HT1080 (cell line): ENCODE data around the gene RNU5B-1. TPM values are rescaled to one million over a fixed set of nuclear protein-coding genes. Genes with fewer than 3 reads are reported as not detected.

ENCODE experiments used
- DNase-seq: peaks from one replicate; pipeline ENCODE4 v3.0.0-alpha.2; 2015; ENCODE audit warnings: low read depth
- total RNA-seq: library from RNA; depleted of rRNA; stranded (reverse); fragments of >200 nt; shearing (Covaris generic); gene quantifications from 2 replicates; pipeline ENCODE4 v1.2.3, GENCODE V29; 2014

RNU5B-1 gene
- total RNA-seq, 1 experiment from 2014 or later = not detected

DNA sequence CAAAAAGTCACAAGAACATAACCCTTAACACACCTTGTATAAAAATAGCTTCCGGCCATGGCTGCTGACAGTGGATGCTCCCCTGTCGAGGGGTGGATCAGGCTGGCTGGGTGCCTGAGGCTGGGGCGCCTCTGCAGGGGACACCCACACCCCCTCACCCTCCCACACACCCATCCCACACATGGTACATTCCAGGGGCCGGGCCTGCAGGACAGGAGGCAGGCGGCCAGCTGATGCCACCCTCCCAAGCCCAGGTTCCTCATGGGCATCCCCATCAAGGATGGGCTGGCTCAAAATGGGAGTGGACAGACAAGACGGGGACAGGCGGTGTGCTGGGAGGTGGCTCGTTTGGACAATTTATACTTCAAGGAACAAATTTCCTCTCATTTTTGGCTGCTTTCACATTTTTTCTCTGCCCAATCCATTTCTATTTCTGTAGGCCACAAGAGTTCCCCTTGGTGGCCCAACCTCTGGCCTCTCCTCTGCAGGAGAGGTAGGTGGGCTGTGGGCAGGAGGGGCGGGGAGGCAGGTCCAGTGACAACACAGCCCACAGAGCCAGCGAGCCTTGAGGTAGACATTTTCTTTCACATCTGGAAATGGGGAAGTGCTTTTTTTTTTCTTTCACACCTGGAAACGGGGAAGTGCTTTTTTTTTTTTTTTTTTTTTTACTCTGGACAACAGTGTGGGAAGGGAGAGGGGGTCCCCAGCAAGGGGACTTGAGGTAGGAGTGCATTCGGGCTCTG is 23.3 kb downstream of the RNU5B-1 start:
- no peak for DNase-seq

DNA sequence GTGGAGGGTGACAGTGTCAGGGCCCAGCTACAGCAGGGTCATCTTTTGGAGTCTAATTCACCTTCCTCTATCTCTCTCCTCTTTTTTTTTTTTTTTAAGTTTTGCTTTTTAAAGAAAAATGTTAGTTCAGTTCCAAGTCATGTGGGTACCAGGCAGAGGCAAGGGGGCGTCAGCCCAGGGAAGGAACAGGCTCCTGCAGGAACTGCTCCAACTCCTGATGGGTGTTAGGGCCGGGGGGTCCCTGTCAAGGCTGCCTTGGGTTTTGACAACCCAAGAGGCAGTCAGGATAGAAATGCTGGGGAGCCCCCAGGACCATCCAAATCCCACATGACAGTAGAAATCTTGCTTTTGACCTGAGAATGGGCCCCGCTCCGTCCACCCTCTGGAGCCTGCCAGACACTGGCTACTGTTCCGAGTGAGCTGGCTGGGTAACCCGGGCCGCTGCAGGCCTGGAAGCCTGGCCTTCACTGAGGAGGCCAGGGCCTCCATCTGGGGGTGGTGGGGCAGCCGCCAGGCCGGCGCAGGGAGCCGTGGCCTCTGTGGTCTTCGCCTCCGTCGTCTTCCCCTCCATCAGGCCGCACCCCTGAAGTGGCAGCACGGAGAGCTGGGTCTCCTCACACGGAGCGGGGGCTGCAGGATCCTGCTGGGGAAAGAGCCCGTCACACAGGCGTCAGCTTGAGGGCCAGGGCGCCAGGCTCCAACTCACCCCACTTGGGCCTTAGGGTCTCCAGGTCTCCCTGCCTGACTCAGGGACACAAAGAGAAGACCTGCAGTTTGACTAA is 24.2 kb downstream of the RNU5B-1 start:
- no peak for DNase-seq

DNA sequence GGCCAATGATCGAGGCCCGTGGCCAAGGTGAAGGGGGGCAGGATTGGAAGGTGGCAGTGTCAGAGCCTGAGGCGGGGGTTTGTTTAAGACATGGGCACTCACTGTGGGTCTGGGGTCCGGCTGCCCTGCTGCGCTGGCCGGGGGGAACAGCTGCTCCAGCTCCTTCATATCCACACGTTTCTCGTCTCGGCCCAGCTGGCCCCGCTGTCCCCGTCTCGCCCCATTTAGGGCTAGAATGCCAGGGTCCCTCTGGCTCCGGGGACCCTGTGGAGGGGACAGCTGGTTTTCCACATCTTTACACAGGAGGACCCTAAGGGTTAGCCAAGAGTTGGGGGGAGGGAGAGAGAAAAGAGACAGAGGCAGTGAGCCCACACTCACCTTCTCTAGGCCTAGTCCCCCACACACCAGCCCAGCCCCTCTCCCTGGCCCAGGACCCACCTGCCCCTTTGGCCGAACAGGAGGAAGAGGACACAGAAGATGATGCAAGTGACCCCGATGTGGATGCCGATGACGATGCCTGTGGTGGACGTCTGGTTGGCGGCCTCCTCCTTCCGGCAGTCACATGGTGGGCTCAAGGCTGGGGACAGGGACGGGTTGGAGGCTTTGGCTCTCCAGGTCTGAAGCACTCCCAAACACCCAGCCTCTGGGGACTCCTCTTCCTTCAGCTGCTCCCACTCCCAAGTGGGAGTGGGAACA is 25.0 kb downstream of the RNU5B-1 start:
- DNase-seq = no peak

DNA sequence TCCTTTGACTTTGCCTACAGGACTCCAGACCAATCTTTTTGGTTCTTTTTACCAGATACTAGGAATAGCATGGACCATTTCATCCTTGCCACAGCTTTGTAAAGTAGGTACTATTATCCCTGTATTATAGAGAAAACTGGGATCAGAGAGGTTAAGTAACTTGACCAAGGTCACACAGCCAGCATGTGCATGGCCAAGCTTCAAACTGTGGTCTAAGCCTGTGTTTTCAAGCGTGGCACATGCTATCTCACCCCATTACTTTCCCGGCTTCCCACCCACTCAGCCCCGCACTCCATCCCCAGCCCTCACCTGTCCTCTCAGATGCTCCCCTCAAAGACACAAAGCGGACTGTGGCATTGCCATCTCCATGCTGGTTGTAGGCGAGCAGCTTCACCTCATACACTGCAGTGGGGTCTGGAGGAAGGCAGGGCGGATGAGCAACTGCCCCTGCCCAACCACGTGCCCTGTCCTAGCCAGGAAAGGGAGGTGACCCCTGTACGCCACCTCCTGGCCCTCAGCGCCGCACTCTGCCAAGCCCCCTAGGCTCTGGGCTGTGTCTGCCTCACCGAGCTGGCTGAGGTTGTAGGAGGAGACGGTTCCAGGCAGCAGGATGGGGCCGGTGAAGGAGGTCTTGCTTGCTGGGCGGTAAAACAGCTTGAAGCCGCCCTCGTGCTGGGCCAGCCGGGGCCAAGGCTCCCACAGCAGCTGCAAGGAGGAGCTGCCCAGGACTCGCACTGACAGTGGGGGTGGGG is 25.7 kb downstream of the RNU5B-1 start:
- DNase-seq = no peak

DNA sequence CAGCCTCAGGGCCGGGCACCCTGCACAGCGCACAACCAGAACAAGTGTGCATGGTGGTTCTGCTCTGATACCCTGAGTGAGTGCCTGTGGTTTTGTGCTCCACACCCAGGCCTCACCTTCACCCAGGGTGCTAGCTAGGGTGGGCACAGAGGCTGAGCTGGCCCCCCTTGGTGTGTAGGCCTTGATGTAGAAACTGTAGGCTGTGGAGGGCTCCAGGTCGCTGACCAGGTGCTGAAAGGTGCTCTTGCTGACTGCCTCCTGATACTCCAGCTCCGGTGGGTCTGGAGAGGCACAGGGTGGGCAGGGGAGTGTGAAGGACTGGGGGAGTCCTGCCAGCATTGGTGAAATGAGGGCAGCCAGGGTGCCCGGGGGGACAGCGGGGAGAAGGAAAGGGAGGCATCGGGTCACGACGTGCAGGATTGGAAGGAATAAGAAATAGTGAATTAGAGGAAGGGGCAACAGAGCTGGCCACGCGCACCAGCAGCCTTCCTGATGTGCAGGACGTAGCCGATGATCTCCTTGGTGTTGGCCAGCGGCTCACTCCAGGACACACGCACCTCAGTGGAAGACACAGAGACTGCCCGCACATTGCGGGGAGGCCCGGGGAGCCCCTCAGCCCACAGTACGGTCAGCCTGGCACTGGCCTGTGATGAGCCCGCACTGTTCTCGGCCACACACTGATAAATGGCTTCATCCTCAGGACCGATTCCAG is 26.6 kb downstream of the RNU5B-1 start:
- no peak for DNase-seq

DNA sequence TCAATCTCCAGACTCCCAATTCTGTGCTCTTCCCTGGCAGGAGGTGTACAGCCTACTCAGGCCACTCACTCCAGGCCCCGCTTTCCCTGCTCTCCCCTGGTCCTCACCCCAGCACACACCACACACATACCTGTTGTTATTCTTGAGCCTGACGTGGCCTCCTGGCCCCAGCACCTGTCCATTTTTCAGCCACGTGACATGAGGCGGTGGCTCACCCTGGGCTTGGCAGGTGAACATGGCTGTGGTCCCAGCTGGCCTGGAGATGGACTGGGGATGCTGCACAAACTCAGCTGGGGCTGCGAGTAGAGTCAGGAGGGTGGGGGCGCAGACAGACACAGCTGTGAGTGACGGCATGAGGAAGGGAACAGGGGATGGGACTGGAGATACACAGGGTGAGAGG is 27.3 kb downstream of the RNU5B-1 start:
- no peak for DNase-seq

DNA sequence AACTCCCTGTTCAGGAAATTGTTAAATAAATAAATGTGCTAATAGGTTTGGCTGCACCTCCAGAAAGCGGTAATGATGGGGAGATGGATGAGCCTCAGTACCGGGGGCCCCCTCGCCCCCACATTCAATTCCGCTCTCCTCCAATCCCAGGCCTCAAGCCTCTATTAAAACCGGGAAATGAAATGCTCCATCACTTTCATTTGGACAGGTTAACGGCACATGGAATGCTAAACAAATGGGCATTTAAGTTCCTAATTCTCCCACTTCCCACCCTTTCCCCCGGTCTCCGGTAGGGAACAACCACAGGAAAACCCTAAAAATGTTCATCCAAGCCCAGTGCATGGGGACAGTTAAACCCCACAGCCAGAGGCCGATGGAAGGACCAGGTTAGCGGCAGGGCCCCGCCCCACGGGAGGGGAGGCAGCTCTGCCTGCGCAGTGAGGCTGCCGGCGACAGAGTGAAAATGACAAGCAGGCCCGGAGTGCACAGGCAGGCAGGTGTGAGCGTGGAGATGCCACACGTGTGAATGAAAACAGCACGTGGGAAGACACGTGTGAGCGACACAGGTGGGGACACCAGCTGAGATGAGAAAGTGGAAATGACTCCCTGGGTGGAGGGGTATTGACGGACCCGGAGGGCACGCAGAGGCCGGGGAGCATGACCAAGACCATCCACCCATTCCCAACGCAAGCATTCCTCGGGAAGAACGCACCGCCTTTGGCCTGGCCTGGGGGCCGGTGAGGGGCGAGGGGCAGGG is 28.1 kb downstream of the RNU5B-1 start:
- no peak for DNase-seq

DNA sequence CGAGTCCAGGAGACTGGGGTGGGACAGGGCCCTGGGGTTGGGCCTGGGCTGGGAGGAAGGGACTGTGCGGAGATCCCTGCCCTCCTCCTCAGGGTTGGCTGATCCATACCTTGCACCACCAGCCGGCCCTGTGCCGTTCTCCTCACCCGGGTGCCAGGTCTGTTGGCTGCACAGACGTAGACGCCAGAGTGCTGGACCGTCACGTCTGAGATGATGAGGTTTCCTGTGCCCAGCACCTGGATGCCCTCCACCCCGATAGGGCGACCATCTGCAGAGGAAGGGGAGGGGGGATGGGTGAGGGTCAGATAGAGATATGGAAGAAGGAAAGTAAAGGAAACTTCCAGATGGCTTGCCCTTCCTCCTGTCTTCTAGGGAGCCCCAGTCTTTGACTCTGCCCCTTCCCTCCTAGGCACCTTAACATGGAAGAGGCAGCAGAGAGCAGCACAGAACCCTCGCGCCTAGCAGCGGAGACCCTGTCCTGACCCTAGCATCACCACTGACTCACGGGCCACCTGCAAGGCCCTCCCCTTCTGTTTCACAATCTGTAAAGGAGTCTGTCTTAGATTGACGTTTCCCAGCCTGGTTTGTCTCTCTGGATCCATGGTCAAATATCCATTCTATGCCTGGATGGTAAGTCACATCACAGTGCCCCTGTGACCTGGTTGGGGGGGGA is 28.8 kb downstream of the RNU5B-1 start:
- no peak for DNase-seq

DNA sequence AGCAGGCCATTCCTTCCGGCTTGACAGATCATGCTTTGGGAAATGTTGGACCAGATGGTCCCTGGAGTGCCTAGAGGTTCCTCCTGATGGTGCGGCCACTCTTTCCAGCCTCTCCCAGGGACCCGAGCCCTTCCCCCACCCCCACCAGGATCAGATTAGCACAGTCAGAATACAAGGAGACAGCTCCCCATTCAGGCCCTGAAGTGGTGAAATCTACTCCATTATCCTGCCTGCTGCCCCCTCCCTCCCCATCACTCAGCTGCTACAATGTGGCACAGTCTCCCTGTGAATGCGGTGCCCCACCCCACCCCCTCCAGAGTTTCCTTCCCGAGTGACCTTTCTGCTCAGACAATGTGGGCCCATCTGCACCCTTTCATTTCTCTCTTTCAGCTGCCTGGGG is 29.4 kb downstream of the RNU5B-1 start:
- DNase-seq = no peak

DNA sequence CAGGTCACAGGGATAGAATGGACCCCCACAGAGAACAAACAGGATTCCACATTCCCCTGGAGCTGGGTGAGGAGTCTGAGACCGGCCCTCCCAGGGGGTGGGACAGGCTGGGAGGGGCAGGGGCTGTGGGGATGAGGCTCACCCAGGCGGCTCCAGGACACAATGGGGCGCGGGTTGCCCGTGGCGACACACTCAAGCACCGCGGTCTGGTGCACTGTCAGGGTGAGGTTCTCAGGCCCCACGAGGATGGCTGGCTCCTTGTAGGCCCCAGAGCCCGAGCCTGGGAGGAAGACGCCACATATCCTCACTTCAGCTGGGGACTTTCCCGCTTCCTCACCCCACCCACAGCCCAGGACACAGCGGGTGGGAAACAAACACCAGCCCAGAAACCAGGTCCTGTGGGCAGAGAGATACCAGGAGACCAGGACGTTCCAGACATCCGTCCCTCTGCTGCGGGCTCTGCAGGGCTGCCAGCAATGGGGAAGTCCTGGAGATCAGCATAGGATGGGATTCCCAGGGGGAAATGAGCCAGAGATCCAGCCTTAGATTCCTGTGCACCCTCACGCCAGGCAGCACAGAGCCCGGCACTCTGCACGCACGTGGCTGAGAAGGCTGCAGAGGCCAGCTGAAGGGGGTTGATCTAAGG is 30.2 kb downstream of the RNU5B-1 start:
- no peak for DNase-seq

DNA sequence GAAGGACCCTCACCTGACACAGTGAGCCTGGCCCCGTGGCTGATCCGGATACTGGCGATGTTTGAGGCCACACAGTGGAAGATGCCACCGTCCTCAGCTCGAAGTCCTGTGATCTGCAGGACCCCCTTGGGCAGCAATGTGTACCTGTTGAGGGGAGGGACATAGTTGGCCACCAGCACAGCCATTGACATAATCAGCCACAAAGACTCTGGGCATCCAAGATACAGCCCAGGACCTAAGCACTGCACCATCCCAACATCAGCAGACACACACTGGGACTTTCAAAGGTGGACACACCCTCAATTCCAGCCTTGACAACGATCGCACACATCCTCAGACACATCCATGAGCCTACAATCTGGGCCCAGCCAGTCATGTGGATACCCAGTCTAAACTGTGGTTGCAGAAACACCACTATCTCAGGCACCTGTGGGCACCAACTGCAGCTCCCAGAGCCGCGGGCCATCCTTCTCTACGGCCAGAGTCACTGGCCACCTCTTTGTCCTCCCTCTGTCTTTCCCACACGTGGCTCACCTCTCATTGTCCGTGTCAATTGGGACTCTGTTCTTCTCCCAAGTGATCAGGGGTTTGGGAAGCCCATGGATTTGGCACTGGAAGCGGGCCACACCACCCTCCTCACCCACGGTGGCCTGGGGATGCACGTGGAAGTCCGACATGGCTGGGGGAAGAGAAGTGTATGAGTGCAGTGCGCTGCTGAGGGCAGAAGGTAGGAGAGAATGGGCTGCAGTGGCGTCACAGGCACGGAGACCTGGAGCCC is 31.0 kb downstream of the RNU5B-1 start:
- no peak for DNase-seq

DNA sequence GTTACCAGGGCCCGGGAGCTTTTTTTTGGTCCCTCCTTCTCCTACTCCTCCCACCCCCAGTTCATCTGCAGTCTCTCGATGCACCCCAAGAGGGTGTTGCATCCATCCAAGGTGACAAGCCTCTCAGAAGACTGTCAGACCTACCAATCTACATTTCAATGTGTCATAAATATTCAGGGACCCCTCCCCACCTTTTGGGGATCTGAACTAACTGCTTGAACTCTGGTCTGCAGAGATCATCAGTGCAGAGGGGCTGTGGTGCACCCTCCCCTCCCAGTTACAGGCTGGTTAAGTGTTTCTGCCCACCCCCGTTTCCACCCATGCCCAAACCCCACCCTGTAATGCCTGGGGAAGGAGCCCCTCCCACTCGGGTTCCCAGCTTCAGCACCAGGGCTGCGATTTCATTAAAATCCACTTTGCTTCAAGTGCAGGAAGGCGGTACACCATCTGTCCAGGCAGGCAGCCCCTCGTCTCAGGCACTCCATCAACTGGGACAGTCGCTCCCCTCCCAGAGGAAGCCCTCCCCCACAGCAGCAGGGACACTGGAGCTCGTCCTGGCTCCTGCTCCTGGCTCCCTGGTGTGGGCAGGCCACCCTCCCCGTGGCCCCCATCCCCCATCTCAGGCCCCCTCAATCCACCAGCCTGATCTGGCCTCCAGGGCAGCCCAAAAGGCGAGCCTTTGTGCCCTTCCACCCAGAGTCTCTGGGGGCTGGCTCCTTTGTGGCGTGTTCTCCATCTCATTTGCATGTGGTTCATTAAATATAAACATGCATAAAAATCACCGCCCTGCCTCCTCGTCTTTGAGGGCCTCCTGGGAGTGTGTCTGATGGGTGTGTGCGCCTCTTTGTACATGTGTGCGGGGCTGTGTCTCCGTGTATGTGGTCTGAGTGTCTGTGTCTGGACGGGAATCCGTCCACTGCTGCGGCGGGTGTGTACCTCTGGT is 32.3 kb downstream of the RNU5B-1 start:
- no peak for DNase-seq

DNA sequence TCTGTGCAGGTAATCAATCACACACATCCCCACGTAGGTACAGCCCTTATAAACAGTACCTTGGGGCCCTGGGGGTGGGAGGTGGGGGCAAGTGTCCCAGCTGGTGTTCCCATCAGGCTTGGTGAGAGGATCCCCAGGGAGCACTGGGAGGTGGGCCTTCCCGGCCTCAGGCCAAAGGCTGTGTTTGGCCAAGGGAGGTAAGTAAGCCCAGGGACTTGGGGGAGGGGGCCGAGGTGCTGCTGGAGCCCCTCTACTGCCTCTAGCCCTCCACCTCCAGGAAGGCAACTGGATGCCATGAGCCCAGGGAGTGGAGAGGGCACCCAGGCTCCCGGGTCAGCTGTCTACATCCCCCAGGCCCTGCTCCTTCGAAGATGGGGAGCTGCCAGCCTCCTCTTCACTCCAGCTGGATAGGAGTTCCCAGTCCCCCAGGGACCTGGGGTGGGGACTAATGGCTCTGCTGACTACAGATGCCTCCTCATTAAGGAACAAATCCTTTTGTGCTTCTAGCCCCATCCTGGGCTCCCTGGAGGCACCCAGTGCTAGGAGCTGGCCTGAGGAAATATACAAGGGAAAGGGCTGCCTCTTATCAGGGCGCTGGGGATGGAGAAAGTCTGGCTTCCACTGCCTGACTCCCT is 33.1 kb downstream of the RNU5B-1 start:
- no peak for DNase-seq

DNA sequence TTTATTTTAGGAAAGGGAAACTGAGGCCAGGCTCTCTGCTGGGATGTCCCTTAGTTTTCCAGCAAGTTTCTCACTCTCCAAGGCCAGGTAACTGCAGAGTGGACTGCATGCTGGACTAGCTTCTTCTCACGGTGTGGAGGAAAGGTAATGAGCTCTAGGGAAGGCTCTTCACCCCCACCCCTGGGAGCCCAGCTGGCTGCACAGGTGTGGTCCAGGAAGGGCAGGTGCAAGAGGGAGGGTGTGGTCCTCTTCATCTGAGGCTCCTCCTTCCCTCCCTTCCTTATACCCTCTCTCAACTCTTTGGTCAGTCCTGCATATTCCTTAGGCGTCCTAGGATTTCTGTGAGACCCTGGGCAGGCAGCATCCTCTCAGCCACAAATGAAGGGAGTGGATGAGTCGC is 33.9 kb downstream of the RNU5B-1 start:
- no peak for DNase-seq

DNA sequence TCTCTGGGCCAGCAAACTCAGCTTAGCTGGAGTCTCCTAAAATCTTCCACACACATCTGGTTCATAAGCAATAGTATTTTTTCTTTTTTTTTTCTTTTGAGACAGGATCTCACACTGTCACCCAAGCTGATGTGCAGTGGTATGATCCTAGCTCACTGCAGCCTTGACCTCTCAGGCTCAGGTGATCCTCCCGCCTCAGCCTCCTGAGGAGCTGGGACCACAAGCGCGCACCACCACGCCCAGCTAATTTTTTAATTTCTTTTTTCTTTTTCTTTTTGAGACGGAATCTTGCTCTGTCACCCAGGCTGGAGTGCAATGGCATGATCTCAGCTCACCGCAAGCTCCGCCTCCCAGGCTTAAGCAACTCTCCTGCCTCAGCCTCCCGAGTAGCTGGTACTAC is 34.3 kb downstream of the RNU5B-1 start:
- no peak for DNase-seq

DNA sequence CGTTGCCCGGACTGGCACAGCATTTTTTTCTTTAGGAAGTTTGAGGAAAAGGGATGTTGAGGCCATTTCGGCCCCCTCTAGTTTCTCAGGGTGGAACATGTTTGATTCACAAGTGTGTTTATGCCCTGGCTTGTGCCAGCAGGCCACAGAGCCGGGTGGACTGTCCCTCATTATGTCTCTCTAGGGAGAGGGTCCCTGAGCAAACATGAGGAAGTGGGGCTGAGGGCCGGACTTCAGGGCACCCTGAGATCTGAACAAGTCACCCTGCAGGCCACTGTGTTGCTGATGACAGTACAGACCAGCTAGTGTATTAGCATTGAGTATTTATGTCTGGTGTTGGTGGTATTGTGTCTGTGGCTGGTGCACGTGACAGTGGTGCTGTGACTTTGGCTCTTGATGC is 34.9 kb downstream of the RNU5B-1 start:
- DNase-seq = no peak

DNA sequence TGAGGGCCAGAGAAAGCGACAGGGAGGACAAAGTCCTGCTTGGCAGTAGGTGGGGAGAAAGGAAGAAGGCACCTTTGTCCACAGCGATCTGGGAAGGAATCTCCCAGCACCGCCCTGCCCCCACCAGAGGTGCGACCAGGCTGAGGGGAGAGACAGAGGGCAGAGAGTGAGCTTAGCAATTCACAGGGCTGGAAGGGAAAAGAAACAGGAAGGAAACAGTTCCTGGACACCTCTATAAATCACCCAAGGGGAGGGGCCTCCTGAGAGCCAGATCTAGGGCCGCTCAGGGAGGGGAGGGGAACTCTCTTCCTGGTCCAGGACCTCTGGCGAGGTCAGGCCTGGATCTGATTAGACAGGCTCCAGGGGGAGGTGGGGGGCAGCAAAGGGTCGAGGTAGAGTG is 35.4 kb downstream of the RNU5B-1 start:
- DNase-seq = no peak
